Stomach smooth muscle (tissue), 2 donors: ENCODE results near the gene PARP4.
"Not testable (repeated sequence)": the region's sequence is repeated elsewhere in the genome, so short reads cannot be mapped to it uniquely, and the experiment has no call there.

ENCODE experiments used
- H3K27ac ChIP-seq: one replicate; pipeline ENCODE4 v1.7.0; 2013; ENCODE audit warnings: mild to moderate bottlenecking, low read length, inconsistent platforms
- H3K27me3 ChIP-seq, 2 donors: one replicate each; pipeline ENCODE4 v1.7.0; 2013; ENCODE audit warnings: low read length in 2 of 2; ENCODE audit not compliant: insufficient read depth in 2 of 2, control insufficient read depth in 1 of 2
- H3K36me3 ChIP-seq, 2 donors: one replicate each; pipeline ENCODE4 v1.7.0; 2013; ENCODE audit warnings: low read length in 2 of 2; ENCODE audit not compliant: control insufficient read depth in 2 of 2, insufficient read depth in 2 of 2
- H3K4me1 ChIP-seq: one replicate; pipeline ENCODE4 v1.7.0; 2013; ENCODE audit warnings: low read length; ENCODE audit not compliant: control insufficient read depth, insufficient read depth
- H3K4me3 ChIP-seq, 2 donors: one replicate each; pipeline ENCODE4 v1.7.0; 2013; ENCODE audit warnings: low read length in 2 of 2
- H3K9ac ChIP-seq, 2 donors: one replicate each; pipeline ENCODE4 v1.7.0; 2013; ENCODE audit warnings: low read length in 2 of 2, mild to moderate bottlenecking in 1 of 2
- H3K9me3 ChIP-seq, 2 donors: one replicate each; pipeline ENCODE4 v1.7.0; 2013; ENCODE audit warnings: low read length in 2 of 2; ENCODE audit not compliant: control insufficient read depth in 2 of 2
- donor health status: healthy.
- donor health status: Pancreatic carcinoma.

Gene PARP4

DNA sequence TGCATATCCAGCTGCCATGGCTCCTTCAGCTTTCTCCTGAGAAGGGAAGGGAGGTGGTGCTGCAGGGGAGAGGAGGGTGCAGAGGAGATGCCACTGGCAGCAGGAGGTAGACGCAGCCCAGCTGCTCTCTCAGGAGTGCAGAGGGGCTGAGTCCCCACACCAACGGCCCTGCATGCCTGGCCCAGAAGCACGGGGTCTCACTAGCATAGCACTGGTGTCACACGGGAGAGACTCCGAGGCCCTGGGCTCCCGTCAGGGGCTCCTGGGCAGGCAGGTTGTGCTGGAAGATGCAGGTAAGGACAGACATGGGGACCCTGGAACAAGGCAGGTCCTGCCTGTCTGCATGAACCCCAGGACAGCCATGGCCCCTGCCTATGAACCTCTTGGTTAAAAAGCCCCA lies 123.1 kb downstream of the PARP4 start:
- H3K9ac ChIP-seq = no peak overlapping the region

DNA sequence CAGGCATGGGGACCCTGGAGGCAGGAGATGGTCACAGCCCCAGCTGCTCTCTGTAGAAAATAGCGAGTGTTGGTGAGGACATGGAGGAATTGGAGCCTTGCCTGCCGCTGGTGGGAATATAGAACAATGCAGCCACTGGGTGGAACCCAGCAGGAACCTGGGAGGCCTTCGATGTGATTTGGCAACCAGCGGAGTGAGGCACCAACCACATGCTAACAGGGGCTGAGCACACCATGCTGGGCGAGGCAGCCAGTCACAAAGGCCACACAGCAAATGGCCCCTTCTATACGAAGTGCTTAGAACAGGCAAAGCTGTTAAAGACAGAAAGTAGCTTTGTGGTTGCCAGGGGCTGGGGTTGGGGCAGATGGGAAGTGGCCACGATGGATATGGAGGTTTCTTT lies 123.8 kb downstream of the PARP4 start:
- H3K9ac ChIP-seq, H3K4me3 ChIP-seq, H3K9me3 ChIP-seq, H3K27me3 ChIP-seq, H3K36me3 ChIP-seq, H3K4me1 ChIP-seq, H3K27ac ChIP-seq: not testable (repeated sequence)

More for the DNA sequence above, 123.1 kb downstream of the PARP4 start:
- no peak overlapping the region for H3K4me3 ChIP-seq
- H3K36me3 ChIP-seq = no peaks in the 10 kb centered on the region
- no peaks in the 10 kb centered on the region for H3K9me3 ChIP-seq
- no peaks in the 10 kb centered on the region for H3K27me3 ChIP-seq
- H3K27ac ChIP-seq = no peak overlapping the region
- H3K4me1 ChIP-seq = no peaks in the 10 kb centered on the region

DNA sequence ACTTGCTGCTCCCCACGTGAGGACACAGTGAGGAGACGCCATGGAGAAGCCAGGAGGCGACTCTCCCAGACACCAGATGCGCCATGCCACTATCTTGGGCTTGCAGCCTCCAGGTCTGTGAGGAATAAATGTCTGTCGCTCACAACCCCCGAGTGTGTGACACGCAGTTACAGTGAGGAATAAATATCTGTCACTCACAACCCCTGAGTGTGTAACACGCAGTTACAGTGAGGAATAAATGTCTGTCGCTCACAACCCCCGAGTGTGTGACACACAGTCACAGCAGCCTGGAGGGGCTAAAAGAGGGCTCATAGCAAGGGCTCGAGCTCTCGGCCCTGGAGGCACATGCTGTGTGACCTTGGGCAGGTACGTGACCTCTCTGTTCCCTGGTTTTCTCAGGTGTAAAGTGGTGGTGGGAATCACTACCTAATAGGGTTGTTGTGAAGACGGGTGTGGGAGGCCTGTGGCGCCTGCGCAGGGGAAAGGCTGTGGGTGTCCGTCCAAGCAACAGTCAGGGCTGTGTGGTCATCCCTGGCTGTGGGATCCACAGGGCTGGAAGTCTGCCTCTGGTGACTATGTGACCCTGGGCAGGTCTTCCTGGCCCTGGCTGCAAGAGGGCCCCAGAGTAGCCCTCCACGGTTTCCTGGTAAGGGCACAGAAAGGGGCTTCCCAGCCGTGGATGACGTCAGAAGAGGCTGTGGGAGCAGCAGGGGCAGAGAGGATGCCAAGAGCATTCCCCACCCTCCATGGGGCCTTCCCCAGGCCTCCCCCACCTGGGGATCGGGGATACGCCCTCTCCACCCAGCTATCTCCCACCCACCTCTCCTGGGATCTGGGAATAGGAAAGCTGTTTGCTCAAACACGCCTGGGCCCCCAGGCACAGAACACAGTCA lies 125.5 kb downstream of the PARP4 start:
- Histone ChIP-seq H3K27ac (no peak overlapping the region), H3K9ac (no peak overlapping the region), H3K9me3 (no peaks in the 10 kb centered on the region), H3K4me1 (no peaks in the 10 kb centered on the region), H3K4me3 (no peak overlapping the region), H3K36me3 (no peaks in the 10 kb centered on the region), H3K27me3 (no peaks in the 10 kb centered on the region)

DNA sequence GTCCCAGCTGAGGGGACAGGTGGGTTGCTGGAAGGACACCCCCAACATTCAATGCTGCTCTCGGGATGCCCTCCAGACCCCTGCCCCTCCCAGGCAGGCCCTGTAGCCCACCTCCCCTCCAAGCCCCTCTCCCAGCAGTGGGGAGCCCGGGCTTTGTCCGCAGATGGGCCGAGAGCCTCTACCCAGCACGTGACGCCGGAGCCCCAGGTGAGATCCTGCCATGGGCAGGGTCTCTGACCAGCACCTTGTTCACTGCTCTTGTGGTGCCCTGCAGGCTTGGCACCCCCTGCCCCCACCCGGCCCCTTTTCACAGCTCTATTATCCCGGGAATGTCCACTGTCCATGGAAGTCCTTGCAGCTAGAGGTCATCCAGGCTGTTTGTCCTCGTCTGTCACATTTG lies 126.7 kb downstream of the PARP4 start:
- Histone ChIP-seq H3K27me3 (no peaks in the 10 kb centered on the region), H3K4me1 (no peaks in the 10 kb centered on the region), H3K36me3 (no peaks in the 10 kb centered on the region), H3K27ac (no peak overlapping the region), H3K9me3 (no peaks in the 10 kb centered on the region), H3K4me3 (no peak overlapping the region), H3K9ac (no peak overlapping the region)

DNA sequence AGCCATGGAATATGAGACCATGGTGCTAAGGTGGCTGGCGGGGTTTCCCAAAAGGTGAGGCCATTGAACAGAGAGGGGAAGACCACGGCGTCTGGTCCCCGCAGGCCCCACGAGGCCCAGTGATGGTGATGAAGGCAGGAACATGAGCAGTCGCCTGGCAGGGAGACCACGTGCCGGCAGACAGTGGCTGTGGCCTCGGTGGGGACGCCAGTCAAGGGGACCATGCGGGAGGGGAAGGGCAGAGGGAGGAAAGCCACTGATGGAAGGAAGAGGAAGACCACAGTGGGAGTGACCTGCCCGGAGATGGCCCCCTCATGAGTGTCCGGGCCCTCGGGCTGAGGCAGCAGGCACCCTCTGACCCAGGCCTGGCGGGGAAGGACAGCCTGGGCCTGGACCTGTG lies 127.6 kb downstream of the PARP4 start:
- not testable (repeated sequence) for H3K9me3 ChIP-seq, H3K27ac ChIP-seq, H3K9ac ChIP-seq, H3K4me3 ChIP-seq, H3K27me3 ChIP-seq, H3K36me3 ChIP-seq, H3K4me1 ChIP-seq

DNA sequence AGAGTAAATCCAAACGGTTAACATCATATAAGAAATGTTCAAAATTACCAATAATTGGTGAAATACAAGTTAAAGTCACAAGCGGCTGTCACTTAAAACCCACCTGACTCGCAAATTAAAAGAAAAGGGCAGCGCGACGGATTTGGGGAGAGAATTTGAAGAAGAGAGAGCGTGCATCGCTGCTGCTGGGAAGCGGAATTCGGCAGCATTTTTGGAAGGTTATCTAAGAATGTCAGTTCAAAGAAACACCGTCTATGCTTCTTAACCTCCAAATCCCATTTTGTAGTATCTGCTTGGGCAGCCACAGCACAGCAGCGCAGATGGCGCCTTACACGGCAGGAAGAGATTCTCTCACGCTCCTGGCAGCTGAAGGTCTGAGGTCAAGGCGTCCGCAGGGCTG lies 128.5 kb downstream of the PARP4 start:
- not testable (repeated sequence) for H3K4me1 ChIP-seq, H3K9ac ChIP-seq, H3K36me3 ChIP-seq, H3K9me3 ChIP-seq, H3K27ac ChIP-seq, H3K27me3 ChIP-seq, H3K4me3 ChIP-seq

DNA sequence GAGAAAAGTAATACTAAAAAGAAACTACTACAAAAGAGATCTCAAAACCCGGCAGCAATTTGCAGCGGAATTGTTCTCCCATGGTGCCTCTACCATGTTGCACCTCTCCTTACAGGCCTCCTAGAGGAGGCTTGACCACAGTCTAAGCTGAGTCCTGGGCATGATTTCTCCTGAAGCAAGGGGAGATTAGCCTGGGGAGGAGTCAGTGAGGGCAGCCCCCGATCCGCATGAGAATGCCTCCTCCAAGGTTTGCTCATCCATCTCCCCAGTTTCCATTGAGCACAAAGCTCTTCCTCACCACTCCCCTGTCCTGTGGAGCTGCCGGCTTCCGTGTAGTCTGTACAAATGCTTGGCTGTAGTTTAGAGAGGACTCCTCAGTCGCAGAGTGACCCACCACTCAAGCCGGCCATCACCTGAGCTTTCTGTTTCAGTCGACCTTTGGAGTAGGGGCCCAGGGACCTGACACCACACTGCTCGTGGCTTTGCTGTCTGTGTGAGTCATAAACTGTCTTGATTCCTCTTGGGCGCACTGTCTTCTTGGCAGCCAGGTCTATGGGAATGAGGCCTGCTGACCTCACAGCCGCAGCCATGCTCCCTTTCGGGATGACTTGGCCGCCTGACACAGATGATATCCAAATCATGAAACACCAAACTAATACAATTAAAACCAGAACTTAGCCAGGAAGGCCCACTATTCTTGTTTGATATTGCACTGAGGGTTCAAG lies 130.9 kb downstream of the PARP4 start:
- H3K36me3 ChIP-seq = no peaks in the 10 kb centered on the region
- no peak overlapping the region for H3K27ac ChIP-seq
- no peaks in the 10 kb centered on the region for H3K4me1 ChIP-seq
- H3K27me3 ChIP-seq = no peaks in the 10 kb centered on the region
- H3K9me3 ChIP-seq = no peaks in the 10 kb centered on the region
- H3K9ac ChIP-seq = no peak overlapping the region
- no peak overlapping the region for H3K4me3 ChIP-seq

DNA sequence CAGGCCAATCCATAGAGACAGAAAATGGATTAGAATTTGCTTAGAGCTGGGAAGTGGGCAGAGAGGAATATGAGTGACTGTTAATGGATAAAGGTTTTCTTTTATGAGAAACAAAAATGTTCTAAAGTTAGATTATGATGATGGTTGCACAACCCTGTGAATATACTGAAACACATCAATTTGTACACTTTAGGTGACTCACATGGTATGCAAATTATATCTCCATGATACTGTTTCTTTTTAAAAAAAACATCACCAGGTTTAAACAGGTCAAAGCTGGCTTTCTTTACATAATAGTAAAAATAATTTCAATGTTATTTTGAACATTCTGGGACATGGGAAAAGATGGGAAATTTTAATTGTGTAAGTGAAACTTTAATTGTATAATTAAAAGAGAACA lies 131.7 kb downstream of the PARP4 start:
- not testable (repeated sequence) for H3K36me3 ChIP-seq, H3K9me3 ChIP-seq, H3K4me3 ChIP-seq, H3K27me3 ChIP-seq, H3K27ac ChIP-seq, H3K9ac ChIP-seq, H3K4me1 ChIP-seq

DNA sequence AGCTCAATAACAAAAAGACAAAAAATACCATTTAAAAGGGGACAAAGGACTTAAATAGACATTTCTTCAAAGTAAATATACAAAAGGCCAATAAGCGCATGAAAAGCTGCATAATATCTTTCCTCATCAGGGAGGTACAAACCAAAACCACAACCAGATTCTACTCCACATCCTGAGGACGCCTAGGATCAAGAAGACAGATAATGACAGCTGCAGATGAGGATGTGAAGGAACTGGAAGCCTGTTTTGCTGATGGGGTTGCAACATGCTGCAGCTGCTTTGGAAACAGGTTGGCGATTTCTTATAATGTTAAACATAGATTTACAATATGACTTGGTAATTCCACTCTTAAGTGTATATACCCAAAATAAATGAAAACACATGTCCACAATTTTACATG lies 132.4 kb downstream of the PARP4 start:
- H3K27ac ChIP-seq, H3K4me1 ChIP-seq, H3K9me3 ChIP-seq, H3K9ac ChIP-seq, H3K36me3 ChIP-seq, H3K27me3 ChIP-seq, H3K4me3 ChIP-seq: not testable (repeated sequence)

DNA sequence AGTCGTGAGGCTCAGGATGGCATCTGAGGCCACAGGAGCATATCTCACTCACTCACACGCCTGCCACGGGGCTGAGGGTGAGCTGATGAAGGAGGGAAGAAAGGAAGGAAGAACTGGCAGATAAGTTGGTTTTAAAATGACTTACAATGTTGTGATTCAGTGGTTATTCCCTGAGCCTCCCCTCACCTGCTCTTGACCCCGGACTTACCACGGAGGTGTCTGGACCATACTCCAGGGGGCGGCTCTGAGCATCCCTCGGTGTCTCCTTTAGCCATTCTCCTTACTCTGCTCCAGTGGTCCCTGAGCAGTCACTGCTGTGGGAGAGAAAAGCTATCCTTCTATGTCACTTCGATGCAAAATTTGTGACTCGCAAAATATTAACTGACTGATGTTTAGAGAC lies 141.3 kb downstream of the PARP4 start:
- not testable (repeated sequence) for H3K36me3 ChIP-seq, H3K9ac ChIP-seq, H3K27me3 ChIP-seq, H3K27ac ChIP-seq, H3K4me1 ChIP-seq, H3K9me3 ChIP-seq, H3K4me3 ChIP-seq
